ENCODE results near the gene RALGAPA2. TPM values are rescaled to one million over a fixed set of nuclear protein-coding genes. Genes with fewer than 3 reads are reported as not detected.

Gene RALGAPA2
- total RNA-seq: 10 to 100 TPM; 15.9 to 16.6 TPM

GRCh38 chr20:20712474-20713243 is at the start of gene RALGAPA2:
Gene RALGAPA2 (minus strand): TSS chr20:20712644. CDS start chr20:20712480, 164 bp downstream.
- H3K4me1 Mint-ChIP-seq (ENCODE audit: low read depth): peaks cover 25% of the 10 kb centered on the region

GRCh38 chr20:20761301-20761700 is 48.9 kb upstream of the RALGAPA2 start:
- no peaks in the 10 kb centered on the region for H3K36me3 Mint-ChIP-seq
- DNase-seq: no peak
- H3K27ac Mint-ChIP-seq: no peak overlapping the region
- ChIA-PET CTCF (interaction anchor here (0.8 kb wide), 1 partner anchor 63 kb away, joined by 4 read pairs; no protein-coding TSS in a partner anchor), POLR2A (no interaction called here)
- H3K4me1 Mint-ChIP-seq (ENCODE audit: low read depth): no peaks in the 10 kb centered on the region
- H3K4me3 Mint-ChIP-seq: no peak overlapping the region
- peaks cover 15% of the 10 kb centered on the region for H3K27me3 Mint-ChIP-seq
- no peaks in the 10 kb centered on the region for H3K9me3 Mint-ChIP-seq
- intact Hi-C loops (cut with micrococcal nuclease): no loop called here

More at GRCh38 chr20:20712474-20713243, at the start of gene RALGAPA2:
- ChIA-PET POLR2A (interaction anchor here (0.9 to 1.0 kb wide), 3 partner anchors 28 to 390 kb away, joined by 3 read pairs; no protein-coding TSS in a partner anchor), CTCF (no interaction called here)
- peaks cover 2% of the 10 kb centered on the region for H3K27me3 Mint-ChIP-seq
- peak within 1 kb of the TSS; percentile 94 for H3K27ac Mint-ChIP-seq
- H3K4me3 Mint-ChIP-seq: peak within 1 kb of the TSS; percentile 76
- peak; percentile 95 for DNase-seq
- intact Hi-C loops (cut with micrococcal nuclease): loop anchor here (1.0 to 5.0 kb wide), 4 partner anchors 220 to 660 kb away; partner anchors contain the start of genes CFAP61, CRNKL1 and KIZ
- peaks cover 2% of the 10 kb centered on the region for H3K36me3 Mint-ChIP-seq
- peaks cover 5% of the 10 kb centered on the region for H3K9me3 Mint-ChIP-seq

DNA sequence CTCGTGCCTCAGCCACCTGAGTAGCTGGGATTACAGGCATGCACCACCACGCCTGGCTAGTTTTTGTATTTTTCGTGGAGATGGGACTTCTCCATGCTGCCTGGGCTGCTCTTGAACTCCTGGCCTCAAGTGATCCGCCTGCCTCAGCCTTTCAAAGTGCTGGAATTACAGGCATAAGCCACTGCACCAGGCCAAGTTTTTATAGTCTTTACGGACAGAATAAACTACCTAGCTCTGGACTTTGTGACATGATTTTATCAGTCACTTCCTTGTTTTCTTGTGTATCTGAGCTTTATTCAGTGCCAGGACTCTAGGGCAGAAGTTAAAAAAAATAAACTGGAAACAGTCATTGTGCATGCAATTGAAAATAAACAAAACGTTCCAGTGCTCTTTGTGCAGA is 46.7 kb upstream of the RALGAPA2 start:
- no peak for DNase-seq
- H3K4me1 Mint-ChIP-seq (ENCODE audit: low read depth): peaks cover 5% of the 10 kb centered on the region
- no peak overlapping the region for H3K27ac Mint-ChIP-seq
- ChIA-PET CTCF (no interaction called here), POLR2A (no interaction called here)
- H3K4me3 Mint-ChIP-seq: no peak overlapping the region
- H3K36me3 Mint-ChIP-seq: no peaks in the 10 kb centered on the region
- intact Hi-C loops (cut with micrococcal nuclease): no loop called here
- peaks cover 19% of the 10 kb centered on the region for H3K27me3 Mint-ChIP-seq
- no peaks in the 10 kb centered on the region for H3K9me3 Mint-ChIP-seq

DNA sequence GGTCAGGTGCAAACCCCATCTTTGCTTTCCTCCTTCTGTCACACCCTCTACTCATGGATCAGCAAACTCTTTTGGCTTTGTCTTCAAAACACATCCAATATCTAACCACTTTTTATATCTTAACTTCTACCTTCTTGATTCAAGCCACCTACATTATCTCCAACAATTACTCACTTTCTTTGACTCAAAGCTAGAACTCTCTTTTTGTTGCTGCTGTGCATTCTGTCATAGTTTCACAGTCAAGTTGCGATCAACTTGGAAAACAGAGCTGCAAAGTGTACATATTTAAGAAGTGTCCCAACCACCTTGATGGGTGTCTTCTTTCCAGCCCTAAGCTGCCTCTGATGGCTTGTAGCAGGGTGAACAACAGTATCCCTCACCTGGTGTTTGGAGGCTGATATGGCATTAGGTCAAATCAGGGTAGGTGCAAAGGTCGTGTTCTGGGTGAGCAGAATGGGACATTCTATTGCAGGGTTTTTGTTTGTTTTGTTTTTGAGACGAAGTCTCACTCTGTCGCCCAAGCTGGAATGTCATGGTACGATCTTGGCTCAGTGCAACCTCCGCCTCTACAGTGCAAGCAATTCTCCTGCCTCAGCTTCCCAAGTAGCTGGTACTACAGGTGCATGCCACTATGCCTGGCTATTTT is 43.4 kb upstream of the RALGAPA2 start:
- H3K27me3 Mint-ChIP-seq: peaks cover 14% of the 10 kb centered on the region
- no peak for DNase-seq
- no peak overlapping the region for H3K4me3 Mint-ChIP-seq
- no peaks in the 10 kb centered on the region for H3K36me3 Mint-ChIP-seq
- ChIA-PET POLR2A (no interaction called here), CTCF (no interaction called here)
- peaks cover 5% of the 10 kb centered on the region for H3K4me1 Mint-ChIP-seq (ENCODE audit: low read depth)
- no peak overlapping the region for H3K27ac Mint-ChIP-seq
- no peaks in the 10 kb centered on the region for H3K9me3 Mint-ChIP-seq
- intact Hi-C loops (cut with micrococcal nuclease): no loop called here

- Mint-ChIP-seq H3K27ac (no peak overlapping the region), H3K4me1 (ENCODE audit: low read depth) (peaks cover 5% of the 10 kb centered on the region), H3K27me3 (peaks cover 11% of the 10 kb centered on the region), H3K36me3 (no peaks in the 10 kb centered on the region), H3K9me3 (no peaks in the 10 kb centered on the region), H3K4me3 (no peak overlapping the region)
- intact Hi-C loops (cut with micrococcal nuclease): no loop called here
- POLR2A ChIA-PET: no interaction called here
- CTCF ChIA-PET: no interaction called here
- no peak for DNase-seq
Measured at GRCh38 chr20:20755231-20755630, 42.8 kb upstream of the RALGAPA2 start.

- Mint-ChIP-seq H3K27me3 (peaks cover 11% of the 10 kb centered on the region), H3K4me1 (ENCODE audit: low read depth) (peaks cover 5% of the 10 kb centered on the region), H3K36me3 (no peaks in the 10 kb centered on the region), H3K4me3 (no peak overlapping the region), H3K27ac (no peak overlapping the region), H3K9me3 (no peaks in the 10 kb centered on the region)
- intact Hi-C loops (cut with micrococcal nuclease): no loop called here
- DNase-seq: no peak
- ChIA-PET CTCF (no interaction called here), POLR2A (no interaction called here)
Measured at GRCh38 chr20:20754714-20755113, 42.3 kb upstream of the RALGAPA2 start.

DNA sequence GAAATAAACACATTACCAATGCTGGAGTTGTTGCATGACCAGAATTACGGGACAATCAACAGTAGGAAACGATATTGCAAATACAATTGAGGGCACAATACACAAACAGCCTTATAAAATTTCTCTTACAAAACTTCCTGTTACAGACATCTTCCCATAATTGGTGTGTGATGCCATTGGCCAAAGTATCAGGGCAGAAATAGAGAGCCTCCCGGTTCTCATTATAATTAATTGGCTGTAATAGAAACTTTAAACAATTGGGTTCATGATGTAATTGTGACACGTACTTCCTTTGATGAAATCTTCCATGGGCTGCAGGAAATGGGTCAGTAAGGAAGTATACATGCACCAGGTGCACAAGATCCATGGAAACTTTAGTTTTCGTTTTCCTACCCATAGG is 40.3 kb upstream of the RALGAPA2 start:
- ChIA-PET CTCF (no interaction called here), POLR2A (no interaction called here)
- no peak overlapping the region for H3K4me3 Mint-ChIP-seq
- H3K36me3 Mint-ChIP-seq: no peaks in the 10 kb centered on the region
- peaks cover 11% of the 10 kb centered on the region for H3K27me3 Mint-ChIP-seq
- H3K4me1 Mint-ChIP-seq (ENCODE audit: low read depth): peaks cover 5% of the 10 kb centered on the region
- intact Hi-C loops (cut with micrococcal nuclease): no loop called here
- H3K27ac Mint-ChIP-seq: no peak overlapping the region
- DNase-seq: no peak
- H3K9me3 Mint-ChIP-seq: peaks cover 10% of the 10 kb centered on the region

GRCh38 chr20:20747298-20747697 is 34.9 kb upstream of the RALGAPA2 start:
- H3K4me1 Mint-ChIP-seq (ENCODE audit: low read depth): no peaks in the 10 kb centered on the region
- intact Hi-C loops (cut with micrococcal nuclease): no loop called here
- peaks cover 19% of the 10 kb centered on the region for H3K27me3 Mint-ChIP-seq
- H3K9me3 Mint-ChIP-seq: peaks cover 10% of the 10 kb centered on the region
- ChIA-PET POLR2A (no interaction called here), CTCF (no interaction called here)
- H3K27ac Mint-ChIP-seq: no peak overlapping the region
- no peak overlapping the region for H3K4me3 Mint-ChIP-seq
- H3K36me3 Mint-ChIP-seq: no peaks in the 10 kb centered on the region
- DNase-seq: no peak

DNA sequence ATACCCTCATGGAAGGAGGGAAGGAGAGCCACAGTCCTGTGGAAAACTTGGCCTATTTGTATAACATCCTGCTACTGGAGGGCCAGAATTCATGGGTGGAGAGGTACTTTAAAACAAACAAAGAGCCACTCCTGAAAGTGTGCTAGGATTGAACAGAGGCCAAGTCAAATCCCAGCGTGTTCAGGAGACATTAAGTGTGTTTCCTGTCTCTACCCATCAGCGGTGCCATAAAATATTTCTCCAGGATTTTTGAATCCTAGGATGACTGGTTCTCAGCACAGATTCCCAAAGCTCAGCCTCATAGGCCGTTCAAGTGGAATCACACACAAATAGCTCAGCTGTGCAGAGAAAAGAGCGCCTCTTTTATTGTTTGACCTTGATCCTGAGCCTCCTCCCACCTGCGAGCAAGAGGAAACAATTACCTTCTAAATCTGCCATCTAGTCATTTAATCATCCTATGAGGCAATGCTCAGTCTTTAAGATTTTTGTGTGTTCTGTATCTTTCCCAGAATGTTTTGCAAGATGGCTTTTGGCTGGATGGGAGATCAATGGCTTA is 31.8 kb upstream of the RALGAPA2 start:
- H3K4me3 Mint-ChIP-seq: no peak overlapping the region
- H3K36me3 Mint-ChIP-seq: no peaks in the 10 kb centered on the region
- no peak overlapping the region for H3K27ac Mint-ChIP-seq
- CTCF ChIA-PET: no interaction called here
- no peak for DNase-seq
- POLR2A ChIA-PET: no interaction called here
- H3K4me1 Mint-ChIP-seq (ENCODE audit: low read depth): no peaks in the 10 kb centered on the region
- intact Hi-C loops (cut with micrococcal nuclease): no loop called here
- peaks cover 19% of the 10 kb centered on the region for H3K27me3 Mint-ChIP-seq
- peaks cover 9% of the 10 kb centered on the region for H3K9me3 Mint-ChIP-seq

- CTCF ChIA-PET: no interaction called here
- no peak overlapping the region for H3K27ac Mint-ChIP-seq
- POLR2A ChIA-PET: no interaction called here
- intact Hi-C loops (cut with micrococcal nuclease): no loop called here
- no peak for DNase-seq
- no peaks in the 10 kb centered on the region for H3K4me1 Mint-ChIP-seq (ENCODE audit: low read depth)
- no peak overlapping the region for H3K4me3 Mint-ChIP-seq
- no peaks in the 10 kb centered on the region for H3K36me3 Mint-ChIP-seq
- H3K27me3 Mint-ChIP-seq: peaks cover 22% of the 10 kb centered on the region
- H3K9me3 Mint-ChIP-seq: peaks cover 3% of the 10 kb centered on the region
Measured at GRCh38 chr20:20743511-20744169, 31.2 kb upstream of the RALGAPA2 start.

GRCh38 chr20:20741087-20742045 is 28.9 kb upstream of the RALGAPA2 start:
- no peaks in the 10 kb centered on the region for H3K4me1 Mint-ChIP-seq (ENCODE audit: low read depth)
- H3K36me3 Mint-ChIP-seq: no peaks in the 10 kb centered on the region
- H3K9me3 Mint-ChIP-seq: no peaks in the 10 kb centered on the region
- no peak overlapping the region for H3K4me3 Mint-ChIP-seq
- CTCF ChIA-PET: no interaction called here
- H3K27ac Mint-ChIP-seq: no peak overlapping the region
- peaks cover 25% of the 10 kb centered on the region for H3K27me3 Mint-ChIP-seq
- intact Hi-C loops (cut with micrococcal nuclease): no loop called here
- POLR2A ChIA-PET: no interaction called here
- DNase-seq: no peak
